Activated CD8-positive, alpha-beta T cell treated with anti-CD3 and anti-CD28 coated beads for 36 hours (primary cell): ENCODE results near the gene NAXD. TPM values are rescaled to one million over a fixed set of nuclear protein-coding genes. Genes with fewer than 3 reads are reported as not detected.
A peak's percentile ranks its signal among the peaks of the same experiment; 100 is the strongest.
"Not testable (repeated sequence)": the region's sequence is repeated elsewhere in the genome, so short reads cannot be mapped to it uniquely, and the experiment has no call there.

Experiments used
- ATAC-seq: fragments of 200-7000 bp; cut with Tn5 transposase; one replicate; pipeline ENCODE4 v1.10.0; 2021; ENCODE audit warnings: mild to moderate bottlenecking, moderate library complexity
- CTCF ChIA-PET: fragments of 350-600 bp; sonication (Branson Sonifier 250); formaldehyde crosslinking; loops from one replicate; lab custom pipeline; 2021; ENCODE audit warnings: antibody characterized with exemption; lab: Charles Lee
- POLR2A ChIA-PET: fragments of 350-600 bp; sonication (Branson Sonifier 250); formaldehyde crosslinking; loops from one replicate; lab custom pipeline; 2021; ENCODE audit warnings: antibody characterized with exemption; lab: Charles Lee
- DNase-seq: peaks from one replicate; pipeline ENCODE4 v3.0.0-alpha.2; 2020
- H3K27ac Mint-ChIP-seq: one replicate; pipeline ENCODE4 v1.8.0; 2021; ENCODE audit warnings: mild to moderate bottlenecking, mixed read lengths
- H3K27me3 Mint-ChIP-seq: one replicate; pipeline ENCODE4 v1.8.0; 2021; ENCODE audit warnings: mixed read lengths
- H3K36me3 Mint-ChIP-seq: one replicate; pipeline ENCODE4 v1.8.0; 2021; ENCODE audit warnings: low read depth, mixed read lengths
- H3K4me1 Mint-ChIP-seq: one replicate; pipeline ENCODE4 v1.8.0; 2021; ENCODE audit warnings: low read depth, mixed read lengths
- H3K4me3 Mint-ChIP-seq: one replicate; pipeline ENCODE4 v1.8.0; 2021; ENCODE audit warnings: mild to moderate bottlenecking, moderate library complexity, mixed read lengths
- H3K9me3 Mint-ChIP-seq: one replicate; pipeline ENCODE4 v1.8.0; 2021; ENCODE audit warnings: mixed read lengths
- CTCF ChIP-seq: fragments of 200-600 bp; IDR thresholded peaks from one replicate; pipeline ENCODE4 v1.8.0; 2022; ENCODE audit warnings: antibody characterized with exemption, mild to moderate bottlenecking
- intact Hi-C: fragments of 100-400 bp; cut with micrococcal nuclease; formaldehyde crosslinking; loops from one replicate; pipeline ENCODE4 v1.10.0; 2022
- total RNA-seq, 2 experiments: library from RNA; stranded (reverse); gene quantifications; one replicate each; pipeline ENCODE4 v1.2.3, GENCODE V29; 2021

Gene NAXD
- total RNA-seq = 10 to 100 TPM; 22.7 to 24.8 TPM

DNA sequence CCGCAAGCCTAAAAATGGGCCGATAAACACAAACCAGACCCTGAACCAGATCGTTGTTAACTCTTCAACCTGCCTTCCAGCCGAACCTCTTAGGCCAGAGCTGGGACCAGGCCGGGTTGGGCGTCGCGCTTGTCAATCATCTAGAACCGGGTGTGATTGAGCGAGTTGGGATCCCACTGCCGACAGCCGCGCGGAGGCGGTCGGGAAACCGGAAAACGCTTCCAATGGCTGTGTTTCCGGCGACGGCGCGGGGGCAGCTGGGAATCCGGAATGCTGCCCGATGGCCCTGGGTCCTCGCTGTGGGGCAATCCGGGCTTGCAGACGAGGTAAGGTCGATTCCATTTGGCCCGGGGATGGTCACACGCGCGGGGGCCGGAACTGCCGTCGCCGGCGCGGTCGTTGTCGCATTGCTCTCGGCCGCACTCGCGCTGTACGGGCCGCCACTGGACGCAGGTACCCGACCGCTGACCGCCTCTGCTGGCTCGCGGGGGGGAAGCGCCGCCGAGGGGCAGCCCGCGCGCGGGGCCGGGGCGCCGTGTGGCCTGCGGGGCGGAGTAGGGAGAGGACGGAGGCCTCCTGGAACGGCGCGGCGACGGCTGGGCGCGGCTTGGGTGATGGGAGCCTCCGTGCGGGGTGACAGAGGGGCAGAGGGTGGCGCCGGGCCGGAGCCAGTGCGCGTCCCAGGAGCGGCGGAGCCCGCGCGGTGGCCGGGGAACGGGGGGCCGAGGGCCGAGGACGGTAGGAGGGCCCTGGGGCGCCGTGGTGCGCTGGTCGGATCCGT lies at the start of gene NAXD:
Gene NAXD, plus strand, starts transcription at position 224 of the 781 bp plus-strand sequence. Its CDS starts 57 bp downstream, at position 281.
- H3K9me3 Mint-ChIP-seq = peaks cover 6% of the 10 kb centered on the region
- peak within 1 kb of the TSS; percentile 92 for H3K4me3 Mint-ChIP-seq
- CTCF ChIA-PET = interaction anchor here (1.6 to 2.4 kb wide), 2 partner anchors 22 to 160 kb away, joined by 5 to 9 read pairs; no protein-coding TSS in a partner anchor
- H3K4me1 Mint-ChIP-seq = peaks cover 44% of the 10 kb centered on the region
- no peaks in the 10 kb centered on the region for H3K27me3 Mint-ChIP-seq
- intact Hi-C loops = loop anchor here (5.0 kb wide), 1 partner anchor 92 kb away; the partner anchor contains the start of gene CARS2
- POLR2A ChIA-PET = interaction anchor here (0.7 to 1.4 kb wide), 5 partner anchors 11 to 163 kb away, joined by 3 read pairs; no protein-coding TSS in a partner anchor
- H3K27ac Mint-ChIP-seq = peak within 1 kb of the TSS; percentile 96
- TF ChIP-seq CTCF = no peak
- DNase-seq = peak; percentile 93
- ATAC-seq = peak; percentile 89
- H3K36me3 Mint-ChIP-seq = peaks cover 10% of the 10 kb centered on the region

GRCh38 chr13:110566171-110566570 lies 49.2 kb upstream of the NAXD start:
- ATAC-seq = no peak
- H3K9me3 Mint-ChIP-seq = no peaks in the 10 kb centered on the region
- H3K27ac Mint-ChIP-seq = no peak overlapping the region
- CTCF ChIA-PET = no interaction called here
- TF ChIP-seq CTCF = no peak
- H3K36me3 Mint-ChIP-seq = no peaks in the 10 kb centered on the region
- H3K4me3 Mint-ChIP-seq = no peak overlapping the region
- intact Hi-C loops = no loop called here
- peaks cover 8% of the 10 kb centered on the region for H3K4me1 Mint-ChIP-seq
- H3K27me3 Mint-ChIP-seq = peaks cover 30% of the 10 kb centered on the region
- POLR2A ChIA-PET = interaction anchor here (0.6 kb wide), 1 partner anchor 364 kb away, joined by 3 read pairs; no protein-coding TSS in a partner anchor
- DNase-seq = no peak

GRCh38 chr13:110568612-110569011 lies 46.7 kb upstream of the NAXD start:
- ChIA-PET POLR2A (no interaction called here), CTCF (no interaction called here)
- DNase-seq = no peak
- Mint-ChIP-seq H3K9me3 (no peaks in the 10 kb centered on the region), H3K36me3 (no peaks in the 10 kb centered on the region), H3K4me1 (no peaks in the 10 kb centered on the region), H3K4me3 (no peak overlapping the region), H3K27ac (no peak overlapping the region), H3K27me3 (peaks cover 35% of the 10 kb centered on the region)
- no peak for ATAC-seq
- intact Hi-C loops = no loop called here
- TF ChIP-seq CTCF = no peak

GRCh38 chr13:110569962-110570361 lies 45.4 kb upstream of the NAXD start:
- H3K4me3 Mint-ChIP-seq, H3K36me3 Mint-ChIP-seq, DNase-seq, ATAC-seq, H3K9me3 Mint-ChIP-seq, H3K27ac Mint-ChIP-seq, POLR2A ChIA-PET, intact Hi-C loops, H3K4me1 Mint-ChIP-seq: not testable (repeated sequence)
- peaks cover 31% of the 10 kb centered on the region for H3K27me3 Mint-ChIP-seq
- CTCF ChIA-PET = interaction anchor here (1.3 kb wide), 1 partner anchor 16 kb away, joined by 3 read pairs; no protein-coding TSS in a partner anchor

DNA sequence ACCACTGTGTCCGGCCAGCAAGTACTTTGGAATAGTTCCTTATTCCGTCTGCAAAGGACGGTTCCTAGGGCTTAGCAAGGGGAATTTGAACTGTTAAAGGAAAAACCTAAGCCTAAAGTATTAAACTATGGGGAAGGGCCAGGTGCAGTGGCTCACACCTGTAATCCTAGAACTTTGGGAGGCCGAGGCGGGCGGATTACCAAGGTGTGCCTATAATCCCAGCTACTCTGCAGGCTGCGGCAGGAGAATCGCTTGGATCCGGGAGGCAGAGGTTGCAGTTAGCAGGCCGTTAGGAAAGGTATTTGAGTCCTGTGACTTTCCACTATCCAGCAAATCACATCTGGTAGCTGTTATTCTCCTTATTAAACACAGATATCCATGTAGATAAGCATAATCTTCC lies 44.5 kb upstream of the NAXD start:
- ChIA-PET POLR2A (no interaction called here), CTCF (no interaction called here)
- H3K4me3 Mint-ChIP-seq = no peak overlapping the region
- intact Hi-C loops = no loop called here
- H3K4me1 Mint-ChIP-seq = peaks cover 8% of the 10 kb centered on the region
- H3K27ac Mint-ChIP-seq = no peak overlapping the region
- no peak for ATAC-seq
- H3K9me3 Mint-ChIP-seq = no peaks in the 10 kb centered on the region
- H3K27me3 Mint-ChIP-seq = peaks cover 40% of the 10 kb centered on the region
- DNase-seq = no peak
- H3K36me3 Mint-ChIP-seq = no peaks in the 10 kb centered on the region
- no peak for TF ChIP-seq CTCF
